ENCODE data around the gene ATP6V1B1.

DNA sequence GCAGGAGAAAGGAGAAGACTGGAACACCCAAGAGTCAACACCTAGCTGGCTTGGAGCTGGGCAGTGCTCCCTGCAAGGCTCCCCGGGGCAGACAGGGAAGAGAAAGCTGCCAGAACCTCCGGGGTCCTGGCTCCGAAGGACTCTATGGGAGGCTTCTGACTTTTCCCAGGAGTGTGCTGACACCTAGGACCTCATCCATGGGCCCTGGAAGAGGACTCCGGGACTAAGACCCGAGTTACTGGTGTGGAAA, 37.8 kb upstream of the ATP6V1B1 start:
- no peak for TF ChIP-seq ZFX (IDR thresholded peaks at IDR 0.05; ENCODE audit: borderline replicate concordance)
- TF ChIP-seq, protein P1, sequence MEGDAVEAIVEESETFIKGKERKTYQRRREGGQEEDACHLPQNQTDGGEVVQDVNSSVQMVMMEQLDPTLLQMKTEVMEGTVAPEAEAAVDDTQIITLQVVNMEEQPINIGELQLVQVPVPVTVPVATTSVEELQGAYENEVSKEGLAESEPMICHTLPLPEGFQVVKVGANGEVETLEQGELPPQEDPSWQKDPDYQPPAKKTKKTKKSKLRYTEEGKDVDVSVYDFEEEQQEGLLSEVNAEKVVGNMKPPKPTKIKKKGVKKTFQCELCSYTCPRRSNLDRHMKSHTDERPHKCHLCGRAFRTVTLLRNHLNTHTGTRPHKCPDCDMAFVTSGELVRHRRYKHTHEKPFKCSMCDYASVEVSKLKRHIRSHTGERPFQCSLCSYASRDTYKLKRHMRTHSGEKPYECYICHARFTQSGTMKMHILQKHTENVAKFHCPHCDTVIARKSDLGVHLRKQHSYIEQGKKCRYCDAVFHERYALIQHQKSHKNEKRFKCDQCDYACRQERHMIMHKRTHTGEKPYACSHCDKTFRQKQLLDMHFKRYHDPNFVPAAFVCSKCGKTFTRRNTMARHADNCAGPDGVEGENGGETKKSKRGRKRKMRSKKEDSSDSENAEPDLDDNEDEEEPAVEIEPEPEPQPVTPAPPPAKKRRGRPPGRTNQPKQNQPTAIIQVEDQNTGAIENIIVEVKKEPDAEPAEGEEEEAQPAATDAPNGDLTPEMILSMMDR (IDR thresholded peaks at IDR 0.05): no peak
